Hematopoietic multipotent progenitor cell treated with erythropoietin and hydrocortisone succinate and interleukin-3 and kit ligand, for 17 days (in vitro differentiated cells): Measurements from ENCODE around the gene METTL2A.
"Not testable (repeated sequence)": the region's sequence is repeated elsewhere in the genome, so short reads cannot be mapped to it uniquely, and the experiment has no call there.

Experiments
- DNase-seq: peaks from one replicate; pipeline ENCODE4 v3.0.0-alpha.2; 2015; ENCODE audit warnings: low spot score

METTL2A gene, protein sequence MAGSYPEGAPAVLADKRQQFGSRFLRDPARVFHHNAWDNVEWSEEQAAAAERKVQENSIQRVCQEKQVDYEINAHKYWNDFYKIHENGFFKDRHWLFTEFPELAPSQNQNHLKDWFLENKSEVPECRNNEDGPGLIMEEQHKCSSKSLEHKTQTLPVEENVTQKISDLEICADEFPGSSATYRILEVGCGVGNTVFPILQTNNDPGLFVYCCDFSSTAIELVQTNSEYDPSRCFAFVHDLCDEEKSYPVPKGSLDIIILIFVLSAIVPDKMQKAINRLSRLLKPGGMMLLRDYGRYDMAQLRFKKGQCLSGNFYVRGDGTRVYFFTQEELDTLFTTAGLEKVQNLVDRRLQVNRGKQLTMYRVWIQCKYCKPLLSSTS

GRCh38 chr17:62423647-62424461, at the start of gene METTL2A:
TSS of gene METTL2A (plus strand) at chr17:62423897. CDS start at chr17:62423903, 6 bp downstream.
- peak; percentile 79 for DNase-seq

- DNase-seq: no peak
Measured at GRCh38 chr17:62380253-62380652, 43.4 kb upstream of the METTL2A start, which contains the start of gene EFCAB3. TSS of gene EFCAB3 (plus strand) at chr17:62380553. CDS start at chr17:62382980, 2,427 bp downstream.

GRCh38 chr17:62381561-62381960, 42.1 kb upstream of the METTL2A start:
- DNase-seq: no peak

GRCh38 chr17:62388856-62389255, 34.8 kb upstream of the METTL2A start:
- no peak for DNase-seq

DNA sequence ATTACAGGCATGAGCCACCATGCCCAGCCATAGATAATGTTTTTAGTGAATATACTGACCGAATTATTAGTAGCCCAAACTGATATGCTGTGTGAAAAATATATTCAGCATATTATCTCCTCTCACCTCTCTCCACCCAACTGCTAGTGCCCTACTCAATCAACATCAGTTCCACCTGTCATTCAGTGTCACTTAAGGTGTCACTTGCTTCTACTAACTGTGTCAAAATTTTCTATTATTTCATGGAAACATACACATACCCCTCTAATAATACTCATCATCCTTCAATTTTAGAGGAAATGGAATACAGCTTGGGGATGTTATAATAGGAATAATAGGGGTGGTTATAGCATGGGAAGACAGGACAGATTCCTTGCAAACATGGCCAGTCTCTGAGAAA, 30.8 kb upstream of the METTL2A start:
- no peak for DNase-seq

DNA sequence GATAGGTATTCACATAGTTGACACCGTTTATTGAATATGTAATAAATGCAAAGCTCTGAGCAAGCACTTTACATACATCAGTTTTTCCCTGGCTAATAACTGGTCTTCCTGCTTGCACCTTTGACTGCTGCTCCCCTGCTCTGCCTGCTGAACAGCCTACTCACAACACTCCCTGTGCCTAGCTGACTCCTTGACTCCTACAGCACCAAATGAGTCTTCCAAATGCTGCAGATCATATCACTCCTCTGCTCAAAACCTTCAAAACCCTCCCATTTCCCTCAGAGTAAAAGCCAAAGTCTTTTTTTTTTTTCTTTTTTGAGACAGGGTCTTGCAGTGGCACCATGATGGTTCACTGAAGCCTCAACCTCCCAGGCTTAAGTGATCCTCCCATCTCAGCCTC, 24.8 kb upstream of the METTL2A start:
- no peak for DNase-seq

- no peak for DNase-seq
Measured at GRCh38 chr17:62405451-62405850, 18.2 kb upstream of the METTL2A start.

DNA sequence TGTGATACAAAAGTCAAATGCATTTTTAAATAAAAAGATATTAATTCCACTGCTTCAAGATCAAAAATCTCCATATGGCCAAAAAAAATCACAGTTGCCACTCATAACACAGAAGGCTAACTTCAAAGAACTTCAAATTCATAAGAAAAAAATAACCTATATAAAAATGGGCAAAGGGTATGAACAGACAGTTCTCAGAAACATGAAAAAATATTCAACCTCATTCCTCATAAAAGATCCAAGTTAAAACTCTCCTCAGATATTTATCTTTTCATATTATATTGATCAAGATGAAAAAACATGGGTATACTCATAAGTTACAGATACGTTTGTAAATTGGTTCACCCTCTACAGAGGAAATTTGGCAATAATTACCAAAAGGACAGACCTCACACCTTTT, 10.6 kb upstream of the METTL2A start:
- not testable (repeated sequence) for DNase-seq

- not testable (repeated sequence) for DNase-seq
Measured at GRCh38 chr17:62426214-62426613, 2.5 kb downstream of the METTL2A start.

GRCh38 chr17:62435251-62435650, 11.6 kb downstream of the METTL2A start:
- not testable (repeated sequence) for DNase-seq

DNA sequence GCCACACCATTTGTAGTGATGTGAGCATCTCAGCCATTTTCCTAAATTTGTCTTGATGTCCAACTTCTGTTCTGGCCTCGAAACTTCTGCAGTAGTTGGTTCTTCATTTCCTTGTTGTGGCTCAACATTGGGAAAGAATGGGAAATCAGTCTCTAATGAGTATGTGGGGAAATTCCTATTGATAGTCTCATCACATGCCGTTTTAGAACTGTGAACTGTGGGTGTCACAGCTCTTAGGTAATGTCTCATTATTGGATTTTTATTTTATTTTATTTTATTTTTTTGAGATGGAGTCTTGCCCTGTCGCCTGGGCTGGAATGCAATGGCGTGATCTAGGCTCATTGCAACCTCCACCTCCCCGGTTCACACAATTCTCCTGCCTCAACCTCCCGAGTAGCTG, 17.5 kb downstream of the METTL2A start:
- DNase-seq: not testable (repeated sequence)

DNA sequence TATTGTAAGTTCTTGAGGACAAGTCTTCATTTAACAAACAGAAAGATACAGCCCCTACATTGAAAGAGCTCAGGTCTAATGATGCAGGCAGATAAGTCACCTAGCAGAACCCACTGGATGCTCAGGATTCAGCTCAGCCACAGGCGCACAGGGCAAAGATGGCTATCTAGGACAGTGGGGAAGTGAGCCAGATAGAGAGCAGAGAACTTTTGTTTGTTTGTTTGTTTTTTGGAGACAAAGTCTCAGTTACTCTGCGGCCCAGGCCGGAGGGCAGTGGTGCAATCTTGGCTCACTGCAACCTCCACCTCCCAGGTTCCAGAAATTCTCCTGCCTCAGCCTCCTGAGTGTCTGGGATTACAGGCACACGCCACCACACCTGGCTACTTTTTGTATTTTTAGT, 20.4 kb downstream of the METTL2A start:
- no peak for DNase-seq

GRCh38 chr17:62445791-62446190, 22.1 kb downstream of the METTL2A start:
- peak; percentile 35 for DNase-seq

- DNase-seq: not testable (repeated sequence)
Measured at GRCh38 chr17:62452195-62452594, 28.5 kb downstream of the METTL2A start.

- DNase-seq: not testable (repeated sequence)
Measured at GRCh38 chr17:62453041-62453440, 29.3 kb downstream of the METTL2A start.

DNA sequence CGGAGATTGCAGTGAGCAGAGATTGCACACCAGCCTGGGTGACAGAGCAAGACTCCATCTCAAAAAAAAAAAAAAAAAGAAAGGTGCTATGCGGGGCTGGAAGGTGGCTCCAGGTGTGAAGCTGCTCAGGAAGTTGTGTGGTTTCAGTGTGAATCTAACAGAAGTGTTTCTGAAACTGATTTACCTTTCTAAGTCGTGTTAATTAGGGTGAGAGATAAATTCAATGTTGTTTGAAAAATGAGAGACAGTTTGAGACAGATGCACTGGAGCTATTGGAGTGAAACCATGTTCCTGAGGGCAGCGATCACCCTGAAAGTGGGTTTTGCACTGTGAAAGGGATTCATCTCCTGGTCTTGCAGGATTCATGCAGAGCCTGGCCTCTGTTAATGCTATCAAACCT, 30.0 kb downstream of the METTL2A start:
- not testable (repeated sequence) for DNase-seq

DNA sequence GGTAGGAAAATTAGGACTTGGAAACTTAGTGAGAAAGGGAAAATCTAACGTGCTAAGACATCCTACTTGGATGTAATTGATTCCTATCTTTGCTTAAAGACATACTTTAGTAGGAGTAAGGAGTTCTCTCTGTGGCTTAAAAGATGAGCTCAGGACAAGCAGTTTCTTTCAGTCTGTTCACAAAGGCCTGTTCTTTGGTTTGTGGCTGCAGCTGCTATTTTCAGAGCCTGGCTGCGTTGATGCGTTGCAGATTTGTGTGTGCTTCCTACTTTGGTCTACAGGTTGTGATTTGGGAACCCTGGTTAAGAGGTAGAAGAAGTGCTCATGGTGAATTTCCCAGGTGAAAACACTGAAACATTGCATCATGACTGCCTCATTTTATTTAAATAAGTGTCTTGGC, 30.4 kb downstream of the METTL2A start:
- not testable (repeated sequence) for DNase-seq

GRCh38 chr17:62456016-62456415, 32.3 kb downstream of the METTL2A start:
- no peak for DNase-seq

GRCh38 chr17:62458483-62458882, 34.8 kb downstream of the METTL2A start:
- not testable (repeated sequence) for DNase-seq

GRCh38 chr17:62464422-62464821, 40.7 kb downstream of the METTL2A start:
- DNase-seq: not testable (repeated sequence)

GRCh38 chr17:62465271-62465670, 41.6 kb downstream of the METTL2A start:
- DNase-seq: not testable (repeated sequence)

- peak; percentile 49 for DNase-seq
Measured at GRCh38 chr17:62470666-62471379, 47.1 kb downstream of the METTL2A start.
